ENCODE measurements around the gene SPDEF. TPM values are rescaled to one million over a fixed set of nuclear protein-coding genes. Genes with fewer than 3 reads are reported as not detected.

The SPDEF gene
- total and polyA plus RNA-seq, 8 donors: 0.24 to 1.2 (median 0.49) TPM

DNA sequence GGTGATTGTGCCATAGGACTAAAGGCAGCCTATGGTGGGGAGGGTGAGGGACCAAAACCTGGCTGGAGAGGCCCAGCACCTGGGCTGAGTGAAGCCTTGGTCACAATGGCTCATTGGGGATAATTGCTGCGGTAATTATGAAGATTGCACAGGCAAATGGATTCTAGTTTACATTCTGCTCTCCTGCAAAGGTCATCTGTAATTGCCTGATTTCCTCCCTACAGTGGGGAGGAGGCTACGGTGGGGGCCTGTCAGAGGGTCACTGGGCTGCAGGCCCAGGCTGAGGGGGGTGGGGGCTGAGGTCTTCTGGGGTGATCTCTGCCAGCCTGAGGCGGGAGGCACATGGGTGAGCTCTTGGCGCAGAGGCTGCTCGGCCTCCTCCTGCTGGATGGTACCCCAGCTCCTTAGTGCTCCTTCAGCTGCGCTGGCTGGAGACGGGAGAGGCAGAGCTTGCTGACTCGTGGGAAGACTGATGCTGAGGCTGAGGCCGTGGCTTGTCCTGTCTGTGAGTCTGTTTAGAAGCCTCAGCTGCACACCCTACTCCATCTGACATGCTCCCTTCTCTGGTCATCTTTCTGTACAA, 59.9 kb downstream of the SPDEF start:
- H3K36me3 ChIP-seq: no peaks in the 10 kb centered on the region
- intact Hi-C loops (cut with DNase I): no loop called here
- TF ChIP-seq, protein P1, sequence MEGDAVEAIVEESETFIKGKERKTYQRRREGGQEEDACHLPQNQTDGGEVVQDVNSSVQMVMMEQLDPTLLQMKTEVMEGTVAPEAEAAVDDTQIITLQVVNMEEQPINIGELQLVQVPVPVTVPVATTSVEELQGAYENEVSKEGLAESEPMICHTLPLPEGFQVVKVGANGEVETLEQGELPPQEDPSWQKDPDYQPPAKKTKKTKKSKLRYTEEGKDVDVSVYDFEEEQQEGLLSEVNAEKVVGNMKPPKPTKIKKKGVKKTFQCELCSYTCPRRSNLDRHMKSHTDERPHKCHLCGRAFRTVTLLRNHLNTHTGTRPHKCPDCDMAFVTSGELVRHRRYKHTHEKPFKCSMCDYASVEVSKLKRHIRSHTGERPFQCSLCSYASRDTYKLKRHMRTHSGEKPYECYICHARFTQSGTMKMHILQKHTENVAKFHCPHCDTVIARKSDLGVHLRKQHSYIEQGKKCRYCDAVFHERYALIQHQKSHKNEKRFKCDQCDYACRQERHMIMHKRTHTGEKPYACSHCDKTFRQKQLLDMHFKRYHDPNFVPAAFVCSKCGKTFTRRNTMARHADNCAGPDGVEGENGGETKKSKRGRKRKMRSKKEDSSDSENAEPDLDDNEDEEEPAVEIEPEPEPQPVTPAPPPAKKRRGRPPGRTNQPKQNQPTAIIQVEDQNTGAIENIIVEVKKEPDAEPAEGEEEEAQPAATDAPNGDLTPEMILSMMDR (IDR thresholded peaks at IDR 0.05): no peak
- H3K27ac ChIP-seq: no peak overlapping the region
- no peaks in the 10 kb centered on the region for H3K27me3 ChIP-seq
- H3K4me3 ChIP-seq: no peak overlapping the region
- no peaks in the 10 kb centered on the region for H3K9me3 ChIP-seq
- FAIRE-seq (no peak), ATAC-seq (no peak), DNase-seq (peak in 1 of 6 donors; percentile 34)
- H3K4me1 ChIP-seq: no peaks in the 10 kb centered on the region
- WGBS, 2 donors: 69 to 82% methylated on average over 9 of the region's 9 CpGs

DNA sequence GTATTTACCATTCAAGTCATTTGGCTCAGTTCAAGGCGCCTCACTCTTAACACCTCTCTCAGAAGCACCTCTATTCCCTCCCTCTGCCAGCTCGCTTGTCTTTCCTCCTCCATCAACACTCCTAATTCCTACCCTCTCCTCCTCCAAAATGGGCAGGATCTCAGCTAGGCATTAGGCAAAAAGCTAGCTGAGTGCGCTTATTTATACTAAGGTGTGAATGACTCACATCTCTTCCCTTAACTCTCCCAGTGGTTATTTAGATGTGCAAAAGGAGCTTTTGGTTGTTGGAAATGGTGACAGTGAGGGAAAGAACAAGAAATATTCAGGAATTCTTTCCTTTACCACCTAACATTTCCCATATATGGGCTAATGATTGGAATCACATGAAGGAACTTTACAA, 61.2 kb downstream of the SPDEF start:
- DNase-seq (no peak), ATAC-seq (no peak), FAIRE-seq (no peak)
- WGBS, 2 donors: 97 to 98% methylated on average over 3 of the region's 3 CpGs
- Histone ChIP-seq H3K9me3 (no peaks in the 10 kb centered on the region), H3K27ac (no peak overlapping the region), H3K4me1 (no peaks in the 10 kb centered on the region), H3K36me3 (no peaks in the 10 kb centered on the region), H3K4me3 (no peak overlapping the region), H3K27me3 (no peaks in the 10 kb centered on the region)
- intact Hi-C loops (cut with DNase I): no loop called here
- TF ChIP-seq, protein P1 (IDR thresholded peaks at IDR 0.05): no peak

DNA sequence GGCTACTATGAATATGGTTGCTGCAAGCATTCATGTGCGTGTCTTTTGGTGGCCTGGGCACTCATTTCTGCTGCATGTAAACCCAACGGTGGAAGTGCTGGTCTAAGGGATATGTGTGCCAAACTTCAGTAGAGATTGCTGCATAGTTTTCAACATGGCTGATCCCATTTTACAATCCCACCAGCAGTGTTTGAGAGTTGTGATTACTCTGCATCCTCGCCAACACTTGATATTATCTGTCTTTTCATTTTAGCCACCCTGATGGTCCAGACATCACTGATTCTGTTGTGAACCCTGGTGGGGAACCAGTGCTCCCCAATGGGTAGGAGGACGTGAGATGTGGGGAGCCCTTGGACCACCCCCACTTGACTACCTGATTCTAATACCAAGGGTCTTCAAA, 62.8 kb downstream of the SPDEF start:
- TF ChIP-seq, protein P1 (IDR thresholded peaks at IDR 0.05): no peak
- intact Hi-C loops (cut with DNase I): no loop called here
- DNase-seq (no peak), FAIRE-seq (no peak), ATAC-seq (no peak)
- no peak overlapping the region for H3K27ac ChIP-seq
- no peaks in the 10 kb centered on the region for H3K4me1 ChIP-seq
- no peaks in the 10 kb centered on the region for H3K27me3 ChIP-seq
- WGBS, 2 donors: 80 to 82% methylated on average over 4 of the region's 4 CpGs
- H3K4me3 ChIP-seq: no peak overlapping the region
- no peaks in the 10 kb centered on the region for H3K9me3 ChIP-seq
- H3K36me3 ChIP-seq: no peaks in the 10 kb centered on the region

DNA sequence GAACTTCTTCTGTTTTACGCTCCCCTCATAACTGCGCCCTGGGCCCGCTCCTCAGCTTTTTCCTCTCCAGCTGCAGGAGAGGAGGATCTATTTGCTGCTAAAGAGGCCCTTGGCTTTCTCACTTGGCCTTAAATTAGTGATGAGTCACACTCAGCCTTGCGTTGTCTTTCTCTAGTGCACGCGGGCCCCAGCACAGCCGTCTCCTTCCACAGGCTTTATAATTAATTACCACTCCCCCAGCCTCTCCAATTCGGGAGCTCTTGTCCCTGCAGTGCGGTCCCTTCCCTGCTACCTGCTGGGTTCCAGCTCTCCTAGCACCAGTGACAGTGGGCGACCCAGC, 65.1 kb downstream of the SPDEF start:
- peak in 2 of 4 donors; percentile 29 to 36 for ATAC-seq
- no peaks in the 10 kb centered on the region for H3K27me3 ChIP-seq
- intact Hi-C loops (cut with DNase I): no loop called here
- no peaks in the 10 kb centered on the region for H3K4me1 ChIP-seq
- no peaks in the 10 kb centered on the region for H3K36me3 ChIP-seq
- no peak overlapping the region for H3K27ac ChIP-seq
- TF ChIP-seq, protein P1 (IDR thresholded peaks at IDR 0.05): no peak
- peak in 1 of 6 donors; percentile 27 for DNase-seq
- H3K9me3 ChIP-seq: no peaks in the 10 kb centered on the region
- H3K4me3 ChIP-seq: no peak overlapping the region
- FAIRE-seq: no peak
- WGBS, 2 donors: 75 to 78% methylated on average over 10 of the region's 10 CpGs

DNA sequence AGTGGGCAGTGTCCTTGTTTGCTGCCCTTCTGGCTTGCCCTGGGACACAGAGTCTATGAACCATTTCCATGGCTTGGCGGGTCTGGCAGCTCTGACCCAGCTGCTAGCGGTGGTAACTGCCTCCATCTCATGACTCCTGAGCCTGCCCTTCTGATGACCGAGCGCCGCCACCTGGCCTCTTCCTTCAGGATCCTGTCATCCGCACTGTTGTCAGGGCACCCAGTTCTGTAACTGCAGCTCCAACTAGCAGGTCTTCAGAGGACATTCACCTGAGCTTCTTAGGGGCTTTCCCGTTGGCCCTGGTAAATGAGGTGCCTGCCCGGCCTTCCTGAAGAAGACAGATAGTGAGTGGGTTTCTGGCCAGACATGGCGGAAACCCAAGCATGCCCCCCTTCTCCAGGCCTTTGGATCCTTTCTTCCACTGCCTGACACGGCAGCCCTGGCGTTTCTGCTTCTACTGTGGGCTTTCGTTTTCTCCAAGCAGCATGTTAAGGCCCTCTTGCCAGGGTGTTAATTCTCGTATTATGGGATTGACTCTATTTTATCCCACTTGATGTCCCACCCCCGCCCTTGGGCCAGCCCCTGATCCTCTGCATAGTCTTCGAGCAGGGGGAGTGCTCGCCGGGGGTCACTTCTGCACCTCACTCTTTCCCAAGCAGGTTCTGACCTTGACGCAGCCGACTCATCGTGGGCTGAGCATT, 65.6 kb downstream of the SPDEF start:
- Histone ChIP-seq H3K27me3 (no peaks in the 10 kb centered on the region), H3K4me3 (no peak overlapping the region), H3K9me3 (no peaks in the 10 kb centered on the region), H3K36me3 (no peaks in the 10 kb centered on the region), H3K27ac (no peak overlapping the region), H3K4me1 (no peaks in the 10 kb centered on the region)
- TF ChIP-seq, protein P1 (IDR thresholded peaks at IDR 0.05): no peak
- peak in 1 of 6 donors; percentile 25 for DNase-seq
- WGBS, 2 donors: 86 to 87% methylated on average over 20 of the region's 20 CpGs
- no peak for ATAC-seq
- intact Hi-C loops (cut with DNase I): no loop called here
- no peak for FAIRE-seq
